GM19463 (cell line): Measurements from ENCODE around the gene PRKN.
"Not testable (repeated sequence)": the region's sequence is repeated elsewhere in the genome, so short reads cannot be mapped to it uniquely, and the experiment has no call there.

ENCODE experiments used
- ATAC-seq: cut with Tn5 transposase; IDR thresholded peaks from one replicate; pipeline ENCODE4 v1.9.1; 2021; ENCODE audit warnings: mild to moderate bottlenecking, moderate library complexity; ENCODE audit not compliant: unreplicated experiment

The PRKN gene

GRCh38 chr6:161890133-161890831 lies 837.3 kb downstream of the PRKN start:
- ATAC-seq = no peak

- ATAC-seq = no peak
Observed at GRCh38 chr6:161889324-161889723, 838.2 kb downstream of the PRKN start.

- ATAC-seq = not testable (repeated sequence)
Observed at GRCh38 chr6:161886545-161886944, 841.0 kb downstream of the PRKN start.

GRCh38 chr6:161884782-161885181 lies 842.8 kb downstream of the PRKN start:
- no peak for ATAC-seq

GRCh38 chr6:161882196-161882765 lies 845.3 kb downstream of the PRKN start:
- no peak for ATAC-seq

GRCh38 chr6:161880056-161880455 lies 847.5 kb downstream of the PRKN start:
- ATAC-seq = no peak

- no peak for ATAC-seq
Observed at GRCh38 chr6:161876231-161876630, 851.3 kb downstream of the PRKN start.

- ATAC-seq = no peak
Observed at GRCh38 chr6:161870236-161870901, 857.2 kb downstream of the PRKN start.

- ATAC-seq = no peak
Observed at GRCh38 chr6:161869491-161869890, 858.1 kb downstream of the PRKN start.

GRCh38 chr6:161866570-161866969 lies 861.0 kb downstream of the PRKN start:
- no peak for ATAC-seq

- ATAC-seq = not testable (repeated sequence)
Observed at GRCh38 chr6:161861061-161861460, 866.5 kb downstream of the PRKN start.

GRCh38 chr6:161853657-161854056 lies 873.9 kb downstream of the PRKN start:
- ATAC-seq = no peak

- not testable (repeated sequence) for ATAC-seq
Observed at GRCh38 chr6:161851486-161851885, 876.1 kb downstream of the PRKN start.

- ATAC-seq = no peak
Observed at GRCh38 chr6:161850562-161850961, 877.0 kb downstream of the PRKN start.

GRCh38 chr6:161847628-161848027 lies 879.9 kb downstream of the PRKN start:
- no peak for ATAC-seq

- no peak for ATAC-seq
Observed at GRCh38 chr6:161844804-161845203, 882.8 kb downstream of the PRKN start.

- no peak for ATAC-seq
Observed at GRCh38 chr6:161843066-161843465, 884.5 kb downstream of the PRKN start.

GRCh38 chr6:161840380-161840779 lies 887.2 kb downstream of the PRKN start:
- no peak for ATAC-seq

- ATAC-seq = no peak
Observed at GRCh38 chr6:161838306-161839035, 889.1 kb downstream of the PRKN start.

GRCh38 chr6:161837854-161838253 lies 889.7 kb downstream of the PRKN start:
- ATAC-seq = no peak

- no peak for ATAC-seq
Observed at GRCh38 chr6:161837449-161837735, 890.2 kb downstream of the PRKN start.
